NT2/D1 (cell line): ENCODE data around the gene NUDC.

Experiments used
- SUZ12 ChIP-seq: IDR thresholded peaks from 2 replicates; pipeline ENCODE4 v1.6.1; 2011; ENCODE audit not compliant: insufficient read length, insufficient read depth; ENCODE audit errors: extremely low read depth
- YY1 ChIP-seq: IDR thresholded peaks from 2 replicates; pipeline ENCODE4 v1.6.1; 2011; ENCODE audit not compliant: insufficient read length, insufficient read depth
- ZNF274 ChIP-seq: IDR thresholded peaks from 2 replicates; pipeline ENCODE4 v1.6.1; 2011; ENCODE audit warnings: mild to moderate bottlenecking, low read depth, low read length

DNA sequence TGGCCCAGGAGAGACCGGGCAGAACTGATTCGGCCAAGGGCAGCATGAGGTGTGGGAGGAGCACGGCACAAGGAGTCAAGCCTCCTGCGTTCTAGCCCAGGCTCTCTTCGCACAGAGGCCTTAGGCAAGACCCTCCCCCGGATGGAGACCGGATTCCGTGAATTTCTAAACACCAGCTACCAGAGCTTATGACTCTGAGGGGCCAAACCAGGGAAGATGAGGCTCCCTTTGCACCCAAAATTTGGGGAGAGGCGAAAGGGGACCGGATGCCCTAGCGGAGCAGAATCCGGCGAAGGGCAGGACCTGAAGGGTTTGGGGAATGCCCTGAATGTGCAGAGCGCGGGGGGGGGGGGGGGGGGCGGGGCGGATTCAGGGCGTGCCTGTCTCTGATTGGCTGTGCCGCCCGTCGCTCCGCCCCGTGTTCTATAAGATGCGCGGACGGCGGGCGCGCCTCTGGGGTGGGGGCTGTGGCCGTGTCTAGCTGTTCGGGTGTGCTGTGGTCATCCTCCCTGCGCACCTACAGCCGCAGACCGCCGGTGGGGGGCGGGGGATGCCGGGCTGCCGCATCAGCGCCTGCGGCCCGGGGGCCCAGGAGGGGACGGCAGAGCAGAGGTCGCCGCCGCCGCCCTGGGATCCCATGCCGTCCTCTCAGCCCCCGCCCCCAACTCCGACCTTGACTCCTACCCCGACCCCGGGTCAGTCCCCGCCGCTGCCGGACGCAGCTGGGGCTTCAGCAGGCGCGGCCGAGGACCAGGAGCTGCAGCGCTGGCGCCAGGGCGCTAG, 71.9 kb downstream of the NUDC start, which contains the start of gene TRNP1:
- TF ChIP-seq ZNF274: no peak
- TF ChIP-seq YY1: no peak
- TF ChIP-seq SUZ12: no peak
